GM12874 (cell line): Measurements from ENCODE around the gene PCDH10.

Source experiments
- TF ChIP-seq, protein P1 (sequence below): IDR thresholded peaks from 2 replicates; pipeline ENCODE4 v1.5.1; 2011; ENCODE audit warnings: low read depth, mild to moderate bottlenecking, control low read depth, low read length, moderate library complexity; ENCODE audit not compliant: insufficient read depth

PCDH10 gene

DNA sequence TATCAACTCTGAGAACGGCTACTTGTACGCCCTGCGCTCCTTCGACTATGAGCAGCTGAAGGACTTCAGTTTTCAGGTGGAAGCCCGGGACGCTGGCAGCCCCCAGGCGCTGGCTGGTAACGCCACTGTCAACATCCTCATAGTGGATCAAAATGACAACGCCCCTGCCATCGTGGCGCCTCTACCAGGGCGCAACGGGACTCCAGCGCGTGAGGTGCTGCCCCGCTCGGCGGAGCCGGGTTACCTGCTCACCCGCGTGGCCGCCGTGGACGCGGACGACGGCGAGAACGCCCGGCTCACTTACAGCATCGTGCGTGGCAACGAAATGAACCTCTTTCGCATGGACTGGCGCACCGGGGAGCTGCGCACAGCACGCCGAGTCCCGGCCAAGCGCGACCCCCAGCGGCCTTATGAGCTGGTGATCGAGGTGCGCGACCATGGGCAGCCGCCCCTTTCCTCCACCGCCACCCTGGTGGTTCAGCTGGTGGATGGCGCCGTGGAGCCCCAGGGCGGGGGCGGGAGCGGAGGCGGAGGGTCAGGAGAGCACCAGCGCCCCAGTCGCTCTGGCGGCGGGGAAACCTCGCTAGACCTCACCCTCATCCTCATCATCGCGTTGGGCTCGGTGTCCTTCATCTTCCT is 2.7 kb downstream of the PCDH10 start:
- TF ChIP-seq, protein P1, sequence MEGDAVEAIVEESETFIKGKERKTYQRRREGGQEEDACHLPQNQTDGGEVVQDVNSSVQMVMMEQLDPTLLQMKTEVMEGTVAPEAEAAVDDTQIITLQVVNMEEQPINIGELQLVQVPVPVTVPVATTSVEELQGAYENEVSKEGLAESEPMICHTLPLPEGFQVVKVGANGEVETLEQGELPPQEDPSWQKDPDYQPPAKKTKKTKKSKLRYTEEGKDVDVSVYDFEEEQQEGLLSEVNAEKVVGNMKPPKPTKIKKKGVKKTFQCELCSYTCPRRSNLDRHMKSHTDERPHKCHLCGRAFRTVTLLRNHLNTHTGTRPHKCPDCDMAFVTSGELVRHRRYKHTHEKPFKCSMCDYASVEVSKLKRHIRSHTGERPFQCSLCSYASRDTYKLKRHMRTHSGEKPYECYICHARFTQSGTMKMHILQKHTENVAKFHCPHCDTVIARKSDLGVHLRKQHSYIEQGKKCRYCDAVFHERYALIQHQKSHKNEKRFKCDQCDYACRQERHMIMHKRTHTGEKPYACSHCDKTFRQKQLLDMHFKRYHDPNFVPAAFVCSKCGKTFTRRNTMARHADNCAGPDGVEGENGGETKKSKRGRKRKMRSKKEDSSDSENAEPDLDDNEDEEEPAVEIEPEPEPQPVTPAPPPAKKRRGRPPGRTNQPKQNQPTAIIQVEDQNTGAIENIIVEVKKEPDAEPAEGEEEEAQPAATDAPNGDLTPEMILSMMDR = no peak

DNA sequence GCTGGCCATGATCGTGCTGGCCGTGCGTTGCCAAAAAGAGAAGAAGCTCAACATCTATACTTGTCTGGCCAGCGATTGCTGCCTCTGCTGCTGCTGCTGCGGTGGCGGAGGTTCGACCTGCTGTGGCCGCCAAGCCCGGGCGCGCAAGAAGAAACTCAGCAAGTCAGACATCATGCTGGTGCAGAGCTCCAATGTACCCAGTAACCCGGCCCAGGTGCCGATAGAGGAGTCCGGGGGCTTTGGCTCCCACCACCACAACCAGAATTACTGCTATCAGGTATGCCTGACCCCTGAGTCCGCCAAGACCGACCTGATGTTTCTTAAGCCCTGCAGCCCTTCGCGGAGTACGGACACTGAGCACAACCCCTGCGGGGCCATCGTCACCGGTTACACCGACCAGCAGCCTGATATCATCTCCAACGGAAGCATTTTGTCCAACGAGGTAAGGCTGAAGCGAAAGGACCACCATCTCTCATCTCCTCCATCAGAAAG is 3.3 kb downstream of the PCDH10 start:
- TF ChIP-seq, protein P1 = no peak

DNA sequence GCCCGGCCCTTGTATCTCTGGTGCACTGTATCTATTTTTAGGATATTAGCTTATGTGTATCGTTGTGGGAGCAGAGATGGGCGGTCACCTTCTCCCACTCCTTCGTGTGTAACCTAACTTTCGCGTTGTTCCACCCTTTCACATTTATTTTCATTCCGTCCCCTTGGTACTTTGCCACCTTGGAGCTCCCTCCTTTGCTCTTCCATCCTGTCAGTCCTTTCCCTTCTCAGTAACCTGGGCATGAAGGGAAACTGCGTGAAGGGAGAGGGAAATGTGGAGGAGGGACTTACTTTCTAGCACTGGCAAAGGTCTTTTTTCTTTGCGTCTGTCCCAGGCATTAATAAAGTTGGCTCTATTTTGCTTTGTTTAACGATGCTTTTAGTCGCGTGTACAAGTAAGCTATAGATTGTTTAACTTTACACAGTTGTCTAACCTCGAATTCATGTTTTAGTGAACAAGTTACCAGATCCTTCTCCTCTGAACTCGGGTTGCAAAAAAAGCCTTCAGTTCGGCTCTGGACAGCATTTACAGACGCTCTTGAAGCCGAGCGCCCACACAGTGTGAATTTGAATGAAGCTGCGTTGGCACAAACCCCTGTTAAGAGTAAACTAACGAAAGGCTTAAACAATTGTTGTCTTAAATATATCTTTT is 3.9 kb downstream of the PCDH10 start:
- TF ChIP-seq, protein P1 = no peak

DNA sequence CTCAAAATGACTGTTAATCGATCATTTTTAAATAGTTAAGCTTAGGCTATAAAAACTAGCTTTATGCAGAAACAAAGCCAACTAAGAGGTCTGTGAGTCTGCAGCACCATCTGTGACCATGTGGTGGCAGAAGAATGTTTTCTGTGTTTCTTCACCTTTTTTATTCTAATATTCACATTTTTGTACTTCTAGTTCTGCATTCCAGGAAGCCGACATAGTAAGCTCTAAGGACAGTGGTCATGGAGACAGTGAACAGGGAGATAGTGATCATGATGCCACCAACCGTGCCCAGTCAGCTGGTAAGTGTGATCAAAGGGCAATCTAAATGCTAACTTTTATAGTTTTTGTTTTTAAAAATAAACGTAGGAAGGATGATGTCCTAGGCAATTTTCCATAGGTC is 5.6 kb downstream of the PCDH10 start:
- TF ChIP-seq, protein P1 = peak; percentile 51

DNA sequence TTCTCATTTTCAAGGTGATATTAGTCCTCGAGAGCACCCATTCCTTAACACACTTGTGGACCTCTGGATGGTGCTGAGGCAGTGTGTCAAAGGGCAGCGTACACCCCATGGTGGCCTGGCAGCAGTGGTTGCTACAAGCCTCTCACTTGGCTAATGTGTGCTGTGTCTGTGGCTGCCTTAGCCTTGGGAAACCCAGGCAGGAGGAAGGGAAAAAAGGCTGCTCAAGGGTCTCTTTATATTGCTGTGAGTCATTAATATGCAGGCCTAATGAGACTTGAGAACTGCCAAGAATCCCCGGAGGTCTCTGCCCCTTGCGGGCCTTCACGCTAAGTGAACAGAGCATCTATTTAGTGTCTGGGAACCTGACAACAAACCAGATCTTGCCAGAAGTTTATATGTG is 7.0 kb downstream of the PCDH10 start:
- TF ChIP-seq, protein P1 = no peak

DNA sequence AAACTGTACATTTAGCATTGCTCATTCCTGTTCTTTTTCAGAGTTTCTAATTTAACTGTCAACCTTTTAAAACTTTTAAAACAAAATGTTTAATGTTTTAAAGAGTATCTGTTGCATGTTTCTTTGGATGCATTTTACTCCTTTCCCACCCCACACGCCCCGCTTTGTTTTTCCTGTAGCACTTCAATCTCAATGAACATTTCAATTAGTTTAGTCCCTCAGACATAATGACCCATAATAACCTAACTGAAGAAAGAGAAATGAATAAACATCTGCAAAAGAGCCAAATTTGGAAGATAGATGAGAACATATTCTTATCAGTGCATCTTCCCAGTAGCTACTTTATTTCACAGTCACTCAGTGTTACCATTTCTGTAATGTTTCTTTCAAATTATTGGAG is 7.5 kb downstream of the PCDH10 start:
- TF ChIP-seq, protein P1 = no peak

DNA sequence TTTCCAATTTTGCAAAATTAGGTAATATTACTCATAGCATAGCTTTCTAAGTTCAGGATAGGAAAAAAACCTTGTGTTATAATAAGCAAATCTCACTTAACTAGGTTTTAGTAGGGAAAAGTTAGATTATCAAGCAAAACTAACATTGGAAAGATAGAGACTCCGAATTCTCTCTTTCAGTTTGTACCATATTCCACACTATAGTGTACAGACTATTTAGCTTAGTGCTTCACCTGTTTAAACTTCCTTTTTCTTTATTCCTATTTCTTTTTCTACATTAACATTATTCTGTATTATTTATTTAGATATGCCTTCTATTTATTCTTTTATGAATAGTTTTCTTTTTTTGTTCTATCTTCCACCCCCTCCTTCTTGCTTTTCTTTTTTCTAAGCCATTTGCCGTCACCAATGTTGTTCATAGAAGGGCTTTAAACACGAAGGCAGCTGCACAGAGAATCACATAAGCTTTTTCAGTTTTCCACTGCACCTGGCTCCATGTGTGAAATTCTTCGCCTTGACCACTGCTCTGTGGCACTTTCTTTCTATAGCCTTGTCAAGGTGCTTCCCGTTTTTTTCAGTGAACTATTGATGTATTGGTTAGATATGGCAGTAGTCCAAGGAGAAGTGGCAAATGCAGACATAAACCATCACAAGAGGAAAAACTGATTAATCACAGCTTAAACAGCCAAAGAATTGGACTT is 8.5 kb downstream of the PCDH10 start:
- TF ChIP-seq, protein P1 = no peak
